NCI-H345 (cell line): ENCODE measurements around the gene CCDC77.

Experiments
- DNase-seq: peaks from one replicate; lab custom pipeline; 2025; lab: John Stamatoyannopoulos, UW

The CCDC77 gene

DNA sequence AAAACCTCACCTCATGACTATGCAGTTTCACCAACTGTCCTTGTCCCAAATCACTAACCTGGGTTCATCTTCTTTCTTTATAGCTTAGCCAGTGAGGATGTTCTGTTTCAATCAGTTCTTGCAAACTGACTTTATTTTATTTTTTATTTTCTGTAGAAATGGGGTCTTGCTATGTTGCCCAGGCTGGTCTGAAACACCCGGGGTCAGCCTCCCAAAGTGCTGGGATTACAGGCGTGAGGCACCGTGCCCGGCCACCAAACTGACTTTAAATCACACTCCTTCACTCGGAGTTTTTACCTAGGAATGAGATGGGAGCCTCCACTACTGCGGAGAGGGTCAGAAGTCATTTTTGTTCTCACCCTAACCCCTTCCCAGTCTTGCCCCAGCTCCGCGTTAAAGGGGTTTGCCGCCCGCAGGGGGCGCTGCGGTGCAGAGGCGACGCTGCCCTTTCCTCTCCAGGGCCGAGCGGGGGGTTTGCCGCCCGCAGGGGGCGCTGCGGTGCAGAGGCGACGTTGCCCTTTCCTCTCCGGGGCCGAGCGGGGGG is 51.3 kb downstream of the CCDC77 start:
- DNase-seq, result no peak

DNA sequence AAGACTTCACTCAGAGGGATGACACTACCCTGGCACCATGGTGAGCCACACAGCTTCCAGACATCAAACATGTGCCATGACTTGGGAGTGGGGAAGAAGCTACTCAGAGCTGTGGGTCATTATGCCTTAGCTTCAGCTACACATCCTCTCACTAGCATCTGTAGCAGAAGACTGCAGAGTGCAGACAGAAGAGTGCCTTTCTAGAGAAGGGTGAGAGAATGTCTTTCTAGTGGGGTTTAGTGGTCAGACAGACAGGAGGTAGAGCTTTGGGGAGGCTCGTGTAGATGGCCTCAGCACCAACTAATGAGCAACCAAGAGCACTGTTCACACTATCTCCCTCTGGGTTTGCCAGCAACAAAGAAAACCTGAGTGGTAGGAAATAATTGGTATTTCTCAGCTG is 53.4 kb downstream of the CCDC77 start:
- no peak for DNase-seq

DNA sequence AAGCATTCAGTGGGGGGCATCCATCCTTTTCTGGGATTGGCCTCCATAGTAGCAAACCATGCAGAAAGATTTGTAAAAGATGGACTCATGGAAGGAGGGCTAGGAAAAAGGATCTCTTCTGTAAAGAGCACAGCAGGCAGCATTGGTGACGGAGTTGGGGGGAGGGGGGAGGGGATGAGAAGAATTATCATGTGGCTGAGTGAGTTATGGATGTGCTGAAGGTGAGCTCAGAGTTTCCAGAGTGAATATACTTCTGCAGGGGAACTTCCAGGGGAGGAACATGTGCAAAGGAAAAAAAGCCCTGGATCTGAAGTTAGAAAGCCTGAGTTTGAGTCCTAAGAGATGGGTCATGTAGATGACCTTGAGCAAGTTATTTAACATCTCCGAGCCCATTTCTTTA is 54.4 kb downstream of the CCDC77 start:
- DNase-seq, result no peak

DNA sequence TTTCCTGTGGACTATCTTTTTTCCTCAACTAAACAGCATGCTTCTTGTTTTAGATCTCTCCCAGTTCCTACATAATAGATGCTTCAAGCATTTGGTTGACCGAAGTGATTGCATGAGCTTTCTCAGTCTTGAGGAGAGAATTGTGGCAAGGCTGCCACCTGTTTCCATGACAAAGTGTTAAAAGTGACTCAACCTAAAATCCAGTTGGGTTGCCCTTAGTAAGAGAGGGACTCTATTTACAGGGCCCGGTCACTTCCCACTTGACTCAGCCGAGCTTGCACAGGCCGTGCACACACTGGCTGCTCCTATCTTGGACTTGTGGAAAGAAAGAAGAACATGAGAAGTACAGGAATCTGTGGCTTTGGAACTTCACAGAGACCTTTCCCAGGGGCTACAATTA is 56.2 kb downstream of the CCDC77 start:
- no peak for DNase-seq

DNA sequence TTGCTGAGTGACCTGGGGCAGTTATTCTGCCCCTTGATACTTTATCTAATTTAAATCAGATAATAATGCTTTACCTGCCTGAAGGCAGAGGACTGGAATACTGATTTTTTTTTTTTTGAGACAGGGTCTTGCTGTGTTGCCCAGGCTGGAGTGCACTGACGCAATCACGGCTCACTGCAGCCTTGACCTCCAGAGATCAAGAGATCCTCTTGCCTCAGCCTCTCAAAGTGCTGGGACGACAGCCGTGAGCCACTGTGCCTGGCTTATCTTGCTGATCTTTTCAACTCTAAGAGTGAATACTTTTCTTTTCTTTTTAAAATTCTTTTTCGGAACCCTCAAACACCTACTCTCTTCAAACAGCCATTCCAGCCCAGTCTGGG is 57.6 kb downstream of the CCDC77 start:
- DNase-seq, result no peak

DNA sequence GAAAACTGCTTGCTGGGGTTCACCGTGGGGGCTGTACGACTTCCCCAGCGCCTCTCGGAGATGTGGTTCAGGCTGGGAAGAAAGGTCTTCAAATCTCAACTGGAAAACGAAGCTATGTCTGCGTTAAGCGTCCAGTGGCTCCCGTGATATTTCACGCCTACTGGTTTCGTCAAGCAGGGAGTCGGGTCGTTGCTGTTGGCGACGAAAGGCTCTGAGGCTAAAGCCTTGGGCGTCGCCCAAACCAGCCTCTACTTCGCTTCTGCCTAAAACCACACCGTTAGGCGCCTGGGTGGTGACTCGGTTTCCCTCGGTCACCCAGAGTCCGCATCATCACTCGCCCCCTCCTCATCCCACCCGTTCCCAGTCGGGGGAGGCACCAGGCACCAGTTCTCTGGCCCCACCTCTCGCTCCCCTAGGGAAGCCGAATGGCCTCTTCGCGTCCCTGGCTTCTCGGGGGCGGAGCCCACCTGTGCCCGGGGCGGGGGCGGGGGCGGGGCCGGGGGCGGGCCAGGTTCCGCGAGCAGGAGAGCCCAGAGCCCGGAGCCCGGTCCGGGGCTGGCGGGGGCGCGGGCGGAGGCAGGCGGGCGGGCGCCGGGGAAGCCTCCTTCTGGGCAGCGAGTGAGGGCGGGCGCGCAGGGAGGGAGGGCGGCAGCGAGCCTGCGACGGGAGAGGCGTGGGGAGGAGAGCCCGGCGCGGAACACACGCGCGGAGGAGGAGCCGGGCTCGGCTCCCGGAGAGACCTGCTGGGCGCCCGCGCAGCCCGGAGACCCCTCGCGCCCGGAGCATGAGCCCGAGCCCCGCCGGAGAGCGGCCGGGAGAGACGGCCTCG is 58.2 kb downstream of the CCDC77 start, which contains the start of gene B4GALNT3:
B4GALNT3 (plus strand) TSS at position 510 of the 829 bp plus-strand sequence. CDS start 438 bp downstream, outside the sequence.
- DNase-seq, result peak; percentile 67

DNA sequence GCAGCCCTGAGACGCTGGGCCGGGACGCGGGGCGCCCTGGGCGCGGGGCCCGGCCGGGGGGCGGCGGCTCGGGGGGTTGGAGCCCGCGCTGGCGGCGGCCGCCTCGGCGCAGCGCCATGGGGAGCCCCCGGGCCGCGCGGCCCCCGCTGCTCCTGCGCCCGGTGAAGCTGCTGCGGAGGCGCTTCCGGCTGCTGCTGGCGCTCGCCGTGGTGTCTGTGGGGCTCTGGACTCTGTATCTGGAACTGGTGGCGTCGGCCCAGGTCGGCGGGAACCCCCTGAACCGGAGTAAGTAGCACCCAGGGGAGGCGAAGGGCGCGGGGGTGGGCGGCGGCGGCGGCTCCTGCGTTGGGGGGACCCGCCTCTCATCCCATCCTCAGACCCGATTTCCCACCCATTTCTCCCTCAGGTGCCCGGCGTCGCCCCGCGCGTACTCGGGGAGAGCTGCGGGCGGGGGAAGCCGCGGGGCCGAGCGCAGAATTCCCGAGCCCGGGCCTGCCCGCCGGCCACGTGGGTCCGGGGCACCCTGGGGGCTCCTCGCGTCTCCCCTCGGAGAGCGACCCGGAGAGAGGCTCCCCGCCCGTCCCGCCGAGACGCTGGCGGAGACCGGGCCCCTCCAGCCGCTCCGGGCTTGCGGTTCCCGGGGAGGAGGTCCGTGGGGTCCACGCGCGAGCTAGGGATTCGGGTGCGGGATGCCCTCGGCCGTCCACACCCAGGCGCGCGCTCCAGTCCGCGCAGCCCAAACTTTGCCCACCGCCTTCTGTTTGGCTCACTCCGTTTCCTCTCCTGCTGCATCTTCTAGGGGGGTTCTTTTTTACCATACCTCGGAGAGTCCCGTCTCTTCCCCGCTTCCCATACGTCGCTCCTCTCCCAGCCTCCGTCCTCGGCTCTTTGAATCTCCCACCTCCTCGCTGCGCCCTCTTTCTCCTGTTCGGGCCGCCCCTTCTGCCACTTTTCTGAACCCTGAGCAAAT is 59.1 kb downstream of the CCDC77 start:
- peak; percentile 23 for DNase-seq

DNA sequence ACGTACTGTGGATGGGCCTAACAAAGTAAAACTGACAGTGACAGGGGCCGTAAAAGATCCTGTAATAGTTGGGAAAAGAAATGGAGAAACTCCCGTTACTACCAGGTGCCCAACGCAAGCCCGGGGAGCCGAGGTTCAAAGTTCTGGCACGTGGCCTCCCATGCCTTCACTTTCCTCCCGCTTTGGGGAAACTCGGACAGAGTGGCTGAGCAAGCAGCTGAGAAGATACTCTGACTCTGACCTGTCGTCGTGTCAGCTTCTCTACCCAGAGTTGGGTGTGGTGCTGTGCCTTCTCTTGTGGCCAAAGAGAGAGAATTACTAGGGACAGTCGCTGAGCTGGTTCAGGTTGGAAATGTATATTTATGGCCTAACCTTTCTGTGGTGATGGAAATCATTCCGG is 60.0 kb downstream of the CCDC77 start:
- DNase-seq, result no peak

DNA sequence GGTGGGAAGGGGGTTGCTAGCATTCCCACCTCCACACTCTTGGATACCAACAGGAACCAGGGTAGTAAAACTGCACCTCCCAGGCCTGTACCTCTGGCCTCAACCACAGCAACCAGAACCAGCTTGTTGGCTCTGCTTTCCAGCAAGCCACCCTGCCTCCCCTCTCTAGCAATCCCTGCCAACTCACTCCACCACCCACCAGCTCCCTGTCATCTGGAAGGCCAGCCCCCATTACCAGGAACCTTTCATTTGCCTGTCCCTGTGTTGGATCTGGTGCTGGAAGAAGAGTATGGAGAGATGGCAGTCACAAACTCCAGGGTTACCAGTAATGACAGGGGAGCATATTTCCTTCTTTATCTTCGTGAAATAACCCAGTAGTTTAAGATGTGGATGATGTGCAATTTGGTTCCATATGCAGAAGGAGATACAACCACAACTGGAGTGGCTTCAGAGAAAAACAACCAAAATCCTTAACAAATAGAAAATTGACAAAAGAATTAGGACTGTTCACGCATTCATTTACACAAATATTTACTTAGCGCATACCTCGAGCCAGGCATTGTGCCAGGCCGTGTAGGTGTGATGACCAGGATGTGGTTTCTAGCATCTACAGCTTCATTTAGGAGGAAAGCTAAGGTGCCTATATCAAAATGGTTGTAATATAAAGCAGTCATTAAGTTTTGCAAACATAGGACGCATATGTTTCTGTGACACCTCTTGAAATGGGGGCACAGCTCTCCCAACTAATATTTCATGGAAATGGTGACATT is 61.7 kb downstream of the CCDC77 start:
- DNase-seq, result peak; percentile 18

DNA sequence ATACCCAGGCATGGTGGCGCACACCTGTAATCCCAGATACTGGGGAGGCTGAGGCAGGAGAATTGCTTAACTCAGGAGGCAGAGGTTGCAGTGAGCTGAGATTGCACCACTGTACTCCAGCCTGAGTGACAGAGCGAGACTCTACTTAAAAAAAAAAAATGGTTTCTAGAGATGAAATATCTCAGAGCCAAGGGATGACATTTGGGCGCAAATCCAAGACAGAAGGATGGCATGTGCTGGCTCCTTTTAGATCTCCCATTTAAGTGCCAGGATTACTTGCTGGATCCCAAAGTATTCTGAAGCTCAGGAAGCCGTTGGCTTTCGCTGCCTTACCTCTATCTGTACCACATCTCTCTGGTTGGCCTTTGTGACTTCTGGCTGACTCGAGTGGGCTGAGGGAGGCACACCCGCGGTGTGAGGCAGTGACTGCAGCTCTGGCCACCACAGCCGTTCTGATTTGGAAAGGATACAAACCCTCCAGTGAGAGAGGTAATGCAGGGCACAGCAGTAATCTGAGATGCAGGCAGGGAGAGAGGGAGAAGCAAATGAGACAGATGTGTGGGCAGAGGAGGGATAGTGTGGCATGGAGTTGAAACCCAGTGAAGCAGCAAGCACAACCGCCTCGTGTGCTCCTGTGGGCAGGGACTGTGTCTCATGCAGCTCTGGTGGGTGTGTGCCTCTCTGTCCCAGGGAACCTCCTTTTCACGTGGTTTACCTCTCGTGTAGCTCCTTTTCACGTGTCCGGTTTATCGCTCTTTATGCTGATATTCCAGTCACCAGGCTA is 63.2 kb downstream of the CCDC77 start:
- no peak for DNase-seq

DNA sequence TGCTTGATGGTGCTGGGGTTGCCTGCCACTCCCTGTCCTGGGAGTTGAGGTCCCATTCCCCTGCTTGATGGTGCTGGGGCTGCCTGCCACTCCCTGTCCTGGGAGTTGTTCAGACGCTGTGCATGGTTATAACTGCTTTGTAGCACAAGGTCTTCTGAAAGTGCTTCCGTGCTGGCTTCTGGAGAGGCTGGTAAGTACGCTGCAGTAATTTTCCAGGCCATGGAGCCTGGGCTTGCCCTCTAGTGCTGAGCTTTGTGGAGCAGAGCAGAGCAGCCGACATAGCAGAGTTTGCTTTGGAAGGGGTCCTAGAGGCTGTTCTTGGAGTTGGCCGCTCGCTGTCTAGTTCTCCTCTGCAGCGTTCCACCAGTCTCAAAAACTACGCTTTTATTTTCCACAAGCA is 64.6 kb downstream of the CCDC77 start:
- DNase-seq, result no peak

DNA sequence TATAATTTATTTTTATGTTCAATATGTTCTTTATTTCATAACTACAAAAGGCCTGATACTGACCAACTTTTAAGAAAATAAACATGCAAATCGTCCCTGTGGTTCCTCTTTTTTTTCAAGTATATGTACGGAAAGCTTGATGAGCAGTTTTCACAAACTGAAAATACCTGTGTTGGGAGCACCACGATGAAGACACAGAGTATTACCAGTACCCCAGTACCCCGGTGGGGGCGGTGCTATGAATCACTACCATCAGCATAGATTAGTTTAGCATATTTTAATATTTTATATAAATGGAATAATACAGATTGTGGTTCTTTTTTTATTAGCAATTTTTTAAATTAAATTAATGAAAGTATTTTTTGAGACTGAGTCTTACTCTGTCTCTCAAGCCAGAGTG is 65.3 kb downstream of the CCDC77 start:
- no peak for DNase-seq

DNA sequence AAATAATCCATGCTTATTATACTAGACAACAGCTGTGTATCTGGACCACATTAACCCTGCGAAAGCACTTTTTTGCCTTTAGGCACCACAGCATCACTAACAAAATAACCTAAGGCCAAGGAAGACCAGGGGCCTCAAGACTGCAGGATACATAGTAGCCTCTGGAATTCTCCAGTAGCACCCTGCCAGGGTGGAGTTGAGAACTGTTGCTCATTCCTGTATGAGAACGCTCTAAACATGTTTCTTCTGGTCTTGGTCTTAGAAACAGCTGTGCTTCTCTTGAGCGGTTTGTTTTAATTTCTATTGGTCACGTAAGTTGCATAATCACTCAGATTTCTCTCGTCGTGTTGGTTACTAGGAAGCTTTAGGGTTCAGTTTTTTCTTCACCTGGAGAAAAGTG is 66.1 kb downstream of the CCDC77 start:
- DNase-seq, result no peak

DNA sequence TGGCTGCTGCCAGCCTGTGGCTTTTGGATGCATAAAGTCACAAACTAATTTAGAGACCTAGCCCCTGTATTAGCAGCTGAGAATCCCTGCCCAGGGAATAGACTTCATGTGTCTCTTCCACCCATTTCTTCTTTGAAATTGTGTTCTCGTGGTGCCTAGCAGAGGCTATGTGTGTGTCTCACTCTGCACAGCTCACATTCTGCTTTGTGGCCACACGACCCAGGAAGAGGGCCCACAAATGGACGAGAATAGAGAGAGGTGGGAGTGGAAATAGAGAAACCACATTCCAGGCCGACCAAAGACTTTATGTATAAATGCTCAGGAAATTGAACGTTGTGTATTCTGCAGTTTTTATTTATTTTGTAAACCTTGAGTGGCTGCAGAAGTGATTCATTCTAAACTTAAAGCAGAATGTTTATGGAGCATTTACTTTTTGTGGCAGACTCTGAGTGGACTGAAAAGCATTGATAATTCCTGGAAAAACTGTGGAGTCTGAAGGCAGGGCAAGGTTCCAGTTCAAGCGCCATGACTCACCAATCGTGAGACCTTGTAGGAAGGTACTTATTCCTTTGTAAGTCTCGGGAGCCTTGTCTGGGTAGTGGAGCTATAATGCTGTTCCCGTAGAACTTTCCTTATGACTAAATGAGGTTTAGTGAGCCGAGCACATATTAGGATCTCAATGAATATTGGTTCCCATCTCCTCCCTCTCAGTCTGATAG is 67.4 kb downstream of the CCDC77 start:
- no peak for DNase-seq

DNA sequence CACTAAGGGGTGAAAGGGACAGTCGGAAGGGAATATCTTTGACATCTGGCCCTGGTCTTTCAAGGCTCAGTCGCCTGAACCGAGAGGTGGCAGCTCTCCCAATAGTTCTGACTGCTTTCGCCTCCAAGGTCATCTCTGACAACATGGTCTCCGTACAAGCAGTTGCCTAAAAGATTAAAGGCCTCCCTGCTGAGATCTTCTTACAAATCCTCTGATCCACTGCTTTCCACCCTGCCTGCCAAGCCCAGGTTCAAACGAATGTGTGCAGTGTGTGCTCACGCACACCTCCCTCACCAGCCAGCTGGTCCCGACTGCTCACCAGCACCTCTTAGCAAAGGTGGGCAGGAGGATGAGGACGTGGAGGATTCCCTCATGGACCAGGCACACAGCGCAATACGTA is 68.7 kb downstream of the CCDC77 start:
- no peak for DNase-seq

DNA sequence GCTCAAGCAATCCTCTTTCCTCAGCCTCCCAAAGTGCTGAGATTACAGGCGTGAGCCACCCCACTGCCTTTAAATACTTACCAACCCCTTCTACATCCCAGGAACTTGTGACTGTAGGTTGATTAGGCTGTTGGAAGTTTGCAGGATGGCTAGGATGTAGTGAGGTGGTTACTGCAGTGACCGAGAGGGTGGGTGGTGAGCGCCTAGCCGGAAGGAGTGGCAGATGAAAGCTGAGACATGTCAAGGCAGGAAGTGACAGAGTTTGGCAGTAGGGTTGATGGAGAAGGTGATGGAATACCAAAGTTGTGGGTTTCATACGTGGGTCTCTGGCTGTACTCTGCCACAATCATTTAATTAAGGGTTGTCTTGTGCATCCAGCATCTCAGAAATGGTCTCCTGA is 71.8 kb downstream of the CCDC77 start:
- DNase-seq, result no peak

DNA sequence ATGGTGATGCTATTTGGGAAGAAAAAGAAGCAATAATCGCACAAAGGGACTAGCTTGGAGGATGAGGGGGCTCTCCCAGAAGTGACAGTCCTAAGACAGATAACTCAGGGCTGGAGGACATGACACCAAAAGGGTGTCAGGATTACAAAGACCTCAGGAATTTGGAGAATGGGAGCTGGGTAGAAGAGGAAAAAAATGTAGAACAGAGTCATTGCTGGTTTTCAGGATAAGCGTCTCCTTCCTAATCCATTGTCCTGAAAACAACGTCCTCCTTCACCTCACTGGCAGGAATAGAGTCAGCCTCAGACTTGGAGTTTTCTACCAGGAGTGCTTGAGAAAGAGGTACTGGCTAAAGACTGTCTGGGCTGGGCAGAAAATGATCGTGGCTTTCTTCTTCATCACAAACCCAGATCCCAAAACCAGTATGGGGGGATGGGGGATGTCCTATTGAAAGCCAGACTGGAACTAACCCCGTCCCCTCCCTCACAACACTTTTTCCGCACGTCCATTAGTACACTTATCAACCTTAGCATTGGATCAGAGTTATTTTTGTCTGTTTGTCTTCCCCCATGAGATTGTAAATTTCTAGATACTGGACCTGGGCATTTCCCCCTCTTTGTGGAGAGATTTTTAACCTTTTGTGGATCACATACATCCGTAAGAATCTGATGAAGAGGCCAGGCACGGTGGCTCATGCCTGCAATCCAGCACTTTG is 72.6 kb downstream of the CCDC77 start:
- DNase-seq, result no peak

DNA sequence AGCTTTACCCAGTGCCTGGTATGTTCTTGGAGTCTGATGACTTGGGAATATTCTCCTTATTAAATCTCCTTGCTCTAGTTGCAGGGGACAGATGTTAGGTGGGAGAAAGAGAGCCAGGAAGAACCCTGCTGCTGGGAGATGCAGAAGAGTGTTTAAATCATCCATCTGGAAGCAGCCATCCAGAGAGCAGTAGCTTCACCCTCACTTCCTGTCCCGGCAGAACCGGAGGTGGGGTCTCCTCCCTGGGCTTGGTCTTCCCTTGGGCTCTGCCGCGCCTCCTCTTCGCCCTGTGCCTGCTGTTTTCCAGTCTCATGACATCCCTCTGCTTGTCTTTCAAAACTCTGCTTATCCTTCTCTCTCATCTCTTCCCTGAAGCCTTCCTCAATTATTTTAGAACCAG is 73.8 kb downstream of the CCDC77 start:
- DNase-seq, result no peak

DNA sequence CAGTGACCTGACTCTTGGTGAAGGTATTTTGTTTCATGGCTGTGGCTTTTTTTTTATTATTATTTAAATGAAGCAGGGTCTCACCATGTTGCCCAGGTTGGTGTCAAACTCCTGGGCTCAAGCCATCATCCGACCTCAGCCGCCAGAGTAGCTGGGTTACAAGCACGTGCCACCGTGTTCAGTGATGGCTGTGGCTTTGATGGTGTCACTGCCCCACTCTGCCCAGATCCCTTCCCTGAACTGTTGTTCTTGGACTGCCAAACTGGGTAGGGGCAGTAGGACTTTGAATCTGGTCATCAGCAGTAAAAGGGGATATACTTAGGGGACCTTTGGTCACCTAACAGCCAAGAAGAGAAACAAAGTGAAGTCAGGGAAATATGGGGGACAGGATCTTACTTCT is 77.7 kb downstream of the CCDC77 start:
- no peak for DNase-seq
